ENCODE results near the gene NAXD. TPM values are rescaled to one million over a fixed set of nuclear protein-coding genes. Genes with fewer than 3 reads are reported as not detected.
A peak's percentile ranks its signal among the peaks of the same experiment; 100 is the strongest.

Gene NAXD
- total and polyA plus RNA-seq, 2 of the 4 experiments (the other 2 are of a cell fraction) = 10.2 to 27.2 TPM

GRCh38 chr13:110639935-110640334 is 24.6 kb downstream of the NAXD start (continued):
- TF ChIP-seq CEBPB (IDR thresholded peaks at IDR 0.05; ENCODE audit: low read depth, low read length) = no peak
- TF ChIP-seq MXI1 (IDR thresholded peaks at IDR 0.05; ENCODE audit: borderline replicate concordance, low read depth, low read length) = no peak
- TF ChIP-seq SMC3 (IDR thresholded peaks at IDR 0.05; ENCODE audit: low read depth, low read length) = no peak

DNA sequence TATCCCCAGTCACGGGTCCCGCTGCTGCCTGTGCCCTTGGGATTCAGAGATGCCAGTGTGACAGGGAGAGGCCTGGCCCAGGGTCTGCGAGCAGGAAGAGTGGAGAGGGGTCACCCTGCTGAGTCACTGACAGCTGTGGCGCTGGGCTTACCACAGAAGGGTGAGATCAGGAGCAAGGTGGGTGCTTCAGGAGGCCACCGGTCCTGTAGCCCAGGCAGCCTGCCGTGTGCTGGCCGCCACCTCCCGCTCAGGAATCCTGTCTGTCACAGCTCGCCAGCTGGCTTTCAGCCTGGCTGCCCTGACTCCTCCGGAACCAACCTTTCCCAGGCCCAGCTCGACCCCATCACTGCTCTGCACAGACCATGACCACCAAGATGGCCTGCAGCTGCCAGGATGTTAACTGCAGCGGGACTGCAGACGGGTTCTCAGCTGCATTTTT is 25.3 kb downstream of the NAXD start:
- Histone ChIP-seq H2BK20ac (ENCODE audit: low read depth, low read length) (no peak overlapping the region), H3K4me2 (ENCODE audit: low read depth, low read length) (no peak overlapping the region), H3K14ac (replicated peaks; ENCODE audit: low read depth, low read length) (no peak overlapping the region), H4K8ac (ENCODE audit: low read depth in 2 of 2, low read length in 2 of 2) (no peak overlapping the region), H3K9me3 (ENCODE audit: control insufficient read depth, insufficient read depth, low read length) (no peaks in the 10 kb centered on the region), H3K4me3 (ENCODE audit: insufficient read depth, low read depth, low read length) (no peak overlapping the region), H4K5ac (ENCODE audit: low read depth, low read length) (no peak overlapping the region), H3K18ac (ENCODE audit: low read depth, low read length) (no peak overlapping the region), H2AK5ac (ENCODE audit: low read depth, low read length) (no peak overlapping the region), H3K27ac (ENCODE audit: insufficient read depth, low read length) (no peak overlapping the region), H3K36me3 (ENCODE audit: control insufficient read depth, insufficient read depth, low read length) (peaks cover 80% of the 10 kb centered on the region), H2BK120ac (ENCODE audit: low read depth, low read length) (no peak overlapping the region), H2BK15ac (ENCODE audit: low read depth, low read length) (no peak overlapping the region), H3K27me3 (ENCODE audit: control insufficient read depth, insufficient read depth, low read length) (no peaks in the 10 kb centered on the region), H3K4me1 (ENCODE audit: control insufficient read depth, insufficient read depth, low read length) (peaks cover 8% of the 10 kb centered on the region; the same call in 1 of the 2 replicates), H2BK5ac (ENCODE audit: low read depth, low read length, poor library complexity, severe bottlenecking) (no peak overlapping the region), H2AK9ac (replicated peaks; ENCODE audit: low read depth, low read length, poor library complexity) (no peak overlapping the region), H3K4ac (ENCODE audit: low read depth, low read length) (no peak overlapping the region), H4K91ac (ENCODE audit: insufficient read depth, low read depth, low read length) (no peak overlapping the region), H3K56ac (ENCODE audit: extremely low read depth, insufficient read depth, low read length) (no peak overlapping the region), H4K20me1 (ENCODE audit: insufficient read depth, low read length) (peaks cover 30% of the 10 kb centered on the region), H3K79me1 (ENCODE audit: low read depth in 1 of 2, low read length in 2 of 2) (peaks cover 5 to 36% of the 10 kb centered on the region in 2 experiments; a peak in 3 of 4 replicates), H3K9ac (ENCODE audit: low read depth, low read length) (no peak overlapping the region), H3K23ac (ENCODE audit: low read depth, low read length) (no peak overlapping the region), H3K9me1 (ENCODE audit: insufficient read depth, low read length) (peaks cover 10% of the 10 kb centered on the region), H2AFZ (replicated peaks; ENCODE audit: low read length, poor library complexity) (peak overlapping the region; percentile 15)
- 77% methylated on average over 10 of the region's 13 CpGs; no CpG with 5 or more reads in 1 of the 2 experiments for WGBS, 2 experiments (ENCODE audit: extremely low coverage in 2 of 2, insufficient read length in 1 of 2)
- ChIA-PET CTCF (no interaction called here), POLR2A (ENCODE audit: unreplicated experiment) (interaction anchor here (0.6 kb wide), 1 partner anchor 37 kb away, joined by 4 read pairs; no protein-coding TSS in a partner anchor)
- peak; percentile 60 for DNase-seq
- ATAC-seq (ENCODE audit: low read depth) = no peak; the same call in 1 of the 2 replicates
- in situ Hi-C loops (cut with MboI; ENCODE audit: low sequenced_read_pairs) (no loop called here), dilution Hi-C loops (cut with HindIII; ENCODE audit: low sequenced_read_pairs, unreplicated experiment) (no loop called here), intact Hi-C loops (cut with micrococcal nuclease) (no loop called here)
- no TSS peak for BruUV-seq (replicated peaks)
- TF ChIP-seq RCOR1 (IDR thresholded peaks at IDR 0.05; ENCODE audit: insufficient replicate concordance, low read length) (no peak), CHD1 (IDR thresholded peaks at IDR 0.05; ENCODE audit: low read depth, low read length) (no peak), SMC3 (IDR thresholded peaks at IDR 0.05; ENCODE audit: low read depth, low read length) (no peak), NFE2L2 (IDR thresholded peaks at IDR 0.05; ENCODE audit: low read depth, low read length) (no peak), MAFK (IDR thresholded peaks at IDR 0.05; ENCODE audit: low read depth, low read length) (no peak), FOS (IDR thresholded peaks at IDR 0.05; ENCODE audit: low read depth, low read length) (no peak), RFX5 (IDR thresholded peaks at IDR 0.05; ENCODE audit: low read depth, low read length) (no peak), CEBPB (IDR thresholded peaks at IDR 0.05; ENCODE audit: low read depth, low read length) (no peak), MXI1 (IDR thresholded peaks at IDR 0.05; ENCODE audit: borderline replicate concordance, low read depth, low read length) (no peak), POLR2A (IDR thresholded peaks at IDR 0.05; ENCODE audit: low read depth, low read length) (no peak), MAZ (IDR thresholded peaks at IDR 0.05; ENCODE audit: borderline replicate concordance, low read depth, low read length) (no peak), BHLHE40 (IDR thresholded peaks at IDR 0.05; ENCODE audit: low read depth, low read length) (no peak), RAD21 (IDR thresholded peaks at IDR 0.05; ENCODE audit: low read length) (no peak)
- TF ChIP-seq, protein P1, sequence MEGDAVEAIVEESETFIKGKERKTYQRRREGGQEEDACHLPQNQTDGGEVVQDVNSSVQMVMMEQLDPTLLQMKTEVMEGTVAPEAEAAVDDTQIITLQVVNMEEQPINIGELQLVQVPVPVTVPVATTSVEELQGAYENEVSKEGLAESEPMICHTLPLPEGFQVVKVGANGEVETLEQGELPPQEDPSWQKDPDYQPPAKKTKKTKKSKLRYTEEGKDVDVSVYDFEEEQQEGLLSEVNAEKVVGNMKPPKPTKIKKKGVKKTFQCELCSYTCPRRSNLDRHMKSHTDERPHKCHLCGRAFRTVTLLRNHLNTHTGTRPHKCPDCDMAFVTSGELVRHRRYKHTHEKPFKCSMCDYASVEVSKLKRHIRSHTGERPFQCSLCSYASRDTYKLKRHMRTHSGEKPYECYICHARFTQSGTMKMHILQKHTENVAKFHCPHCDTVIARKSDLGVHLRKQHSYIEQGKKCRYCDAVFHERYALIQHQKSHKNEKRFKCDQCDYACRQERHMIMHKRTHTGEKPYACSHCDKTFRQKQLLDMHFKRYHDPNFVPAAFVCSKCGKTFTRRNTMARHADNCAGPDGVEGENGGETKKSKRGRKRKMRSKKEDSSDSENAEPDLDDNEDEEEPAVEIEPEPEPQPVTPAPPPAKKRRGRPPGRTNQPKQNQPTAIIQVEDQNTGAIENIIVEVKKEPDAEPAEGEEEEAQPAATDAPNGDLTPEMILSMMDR (conservative IDR thresholded peaks at IDR 0.05; ENCODE audit: low read depth, low read length) = no peak
- TF ChIP-seq, protein P2, sequence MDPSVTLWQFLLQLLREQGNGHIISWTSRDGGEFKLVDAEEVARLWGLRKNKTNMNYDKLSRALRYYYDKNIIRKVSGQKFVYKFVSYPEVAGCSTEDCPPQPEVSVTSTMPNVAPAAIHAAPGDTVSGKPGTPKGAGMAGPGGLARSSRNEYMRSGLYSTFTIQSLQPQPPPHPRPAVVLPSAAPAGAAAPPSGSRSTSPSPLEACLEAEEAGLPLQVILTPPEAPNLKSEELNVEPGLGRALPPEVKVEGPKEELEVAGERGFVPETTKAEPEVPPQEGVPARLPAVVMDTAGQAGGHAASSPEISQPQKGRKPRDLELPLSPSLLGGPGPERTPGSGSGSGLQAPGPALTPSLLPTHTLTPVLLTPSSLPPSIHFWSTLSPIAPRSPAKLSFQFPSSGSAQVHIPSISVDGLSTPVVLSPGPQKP (IDR thresholded peaks at IDR 0.05; ENCODE audit: borderline replicate concordance, low read depth, low read length) = no peak
